HCT116 (cell line): ENCODE results near the gene RASL11B. TPM values are rescaled to one million over a fixed set of nuclear protein-coding genes. Genes with fewer than 3 reads are reported as not detected.

Experiments used
- ATAC-seq: fragments of 200-7000 bp; cut with Tn5 transposase; 2 replicates; pipeline ENCODE4 v1.9.1; 2020; ENCODE audit warnings: mild to moderate bottlenecking, moderate library complexity
- BruUV-seq: library from RNA; stranded (reverse); fragments of 400-500 nt; replicated peaks from 2 replicates; lab custom pipeline; 2021; lab: Mats Ljungman, UMichigan
- CTCF ChIA-PET: fragments of 300-600 bp; sonication (Branson Sonifier 250); formaldehyde crosslinking; loops from one replicate; lab custom pipeline; 2021; ENCODE audit warnings: antibody characterized with exemption; lab: Charles Lee
- POLR2A ChIA-PET: fragments of 300-600, 350-600 bp; sonication (Branson Sonifier 250); formaldehyde crosslinking; loops from one replicate; lab custom pipeline; 2021; ENCODE audit warnings: antibody characterized with exemption; lab: Charles Lee
- RAD21 ChIA-PET, 2 experiments: fragments of 300-600 bp; sonication (Branson Sonifier 250); formaldehyde crosslinking; loops; one replicate each; lab custom pipeline; 2023; ENCODE audit warnings: low total read pairs in 2 of 2; ENCODE audit not compliant: uncharacterized antibody in 2 of 2, unreplicated experiment in 2 of 2, low non-redundant PET in 1 of 2; lab: Charles Lee
- DNase-seq: peaks from one replicate; pipeline ENCODE4 v3.0.0-alpha.2; 2010; ENCODE audit warnings: low read depth, low spot score
- H2AFZ ChIP-seq: fragments of 200-600 bp; shearing (Covaris generic), sonication (generic); 2 replicates; pipeline ENCODE4 v1.6.1; 2017; ENCODE audit warnings: low read depth, mixed run types, mixed read lengths, antibody characterized with exemption, low read length; ENCODE audit not compliant: poor library complexity, severe bottlenecking
- H3K27ac ChIP-seq: 2 replicates; pipeline ENCODE4 v1.5.1; 2012; ENCODE audit warnings: low read depth, low read length
- H3K27me3 ChIP-seq: fragments of 200-600 bp; sonication (generic); 2 replicates; pipeline ENCODE4 v1.6.1; 2016; ENCODE audit warnings: mixed run types, low read length, mixed read lengths; ENCODE audit not compliant: insufficient read depth
- H3K36me3 ChIP-seq, 2 experiments: fragments of 200-500 bp in 1 of 2; fragments of 200-600 bp in 1 of 2; sonication (Bioruptor generic) in 1 of 2; sonication (generic) in 1 of 2; 2 replicates each; pipeline versions ENCODE4 v1.5.1 to v1.6.1; 2014 to 2016; ENCODE audit warnings: low read length in 2 of 2, inconsistent platforms in 1 of 2, mixed read lengths in 1 of 2, mixed run types in 1 of 2; ENCODE audit not compliant: insufficient read depth in 2 of 2, control insufficient read depth in 1 of 2
- H3K4me1 ChIP-seq, 2 experiments: fragments of 200-600 bp in 1 of 2; sonication (generic) in 1 of 2; 2 replicates each; pipeline versions ENCODE4 v1.5.1 to v1.6.1; 2012 to 2017; ENCODE audit warnings: low read length in 2 of 2, inconsistent platforms in 1 of 2, mild to moderate bottlenecking in 1 of 2, mixed read lengths in 1 of 2, mixed run types in 1 of 2, moderate library complexity in 1 of 2; ENCODE audit not compliant: insufficient read depth in 2 of 2, control insufficient read depth in 1 of 2
- H3K4me2 ChIP-seq: fragments of 200-600 bp; sonication (generic); 2 replicates; pipeline ENCODE4 v1.6.1; 2017; ENCODE audit warnings: mixed run types, low read length, mixed read lengths
- H3K4me3 ChIP-seq, 2 experiments: fragments of 200-600 bp in 1 of 2; sonication (generic) in 1 of 2; replicated peaks in 1 of 2; 2 replicates each; pipeline ENCODE4 v1.5.1; 2011 to 2016; ENCODE audit warnings: low read length in 2 of 2, control low read depth in 1 of 2, low read depth in 1 of 2, mild to moderate bottlenecking in 1 of 2, mixed read lengths in 1 of 2, mixed run types in 1 of 2
- H3K79me2 ChIP-seq: fragments of 200-600 bp; sonication (generic); 2 replicates; pipeline ENCODE4 v1.6.1; 2017; ENCODE audit warnings: mild to moderate bottlenecking, mixed run types, low read length, moderate library complexity, mixed read lengths; ENCODE audit not compliant: insufficient read depth
- H3K9ac ChIP-seq: fragments of 200-600 bp; sonication (generic); 2 replicates; pipeline ENCODE4 v1.6.1; 2016; ENCODE audit warnings: low read length, mixed read lengths
- H3K9me2 ChIP-seq: fragments of 200-600 bp; sonication (generic), shearing (Covaris generic); 2 replicates; pipeline ENCODE4 v1.6.1; 2017; ENCODE audit warnings: mixed run types, mild to moderate bottlenecking, moderate library complexity; ENCODE audit not compliant: insufficient read depth
- H3K9me3 ChIP-seq, 2 experiments: fragments of 200-500 bp in 1 of 2; fragments of 200-600 bp in 1 of 2; sonication (Bioruptor generic) in 1 of 2; sonication (generic) in 1 of 2; 2 replicates each; pipeline ENCODE4 v1.6.1; 2014 to 2017; ENCODE audit warnings: low read length in 2 of 2, mixed read lengths in 2 of 2, inconsistent platforms in 1 of 2, low read depth in 1 of 2, mild to moderate bottlenecking in 1 of 2, mixed run types in 1 of 2, moderate library complexity in 1 of 2; ENCODE audit not compliant: control insufficient read depth in 1 of 2, insufficient read depth in 1 of 2
- H4K20me1 ChIP-seq: fragments of 200-600 bp; sonication (generic), shearing (Covaris generic); 2 replicates; pipeline ENCODE4 v1.6.1; 2017; ENCODE audit warnings: mixed run types, mild to moderate bottlenecking, moderate library complexity; ENCODE audit not compliant: insufficient read depth
- CBX3 ChIP-seq: IDR thresholded peaks from 2 replicates; pipeline ENCODE4 v1.6.1; 2012; ENCODE audit warnings: low read depth
- EGR1 ChIP-seq: IDR thresholded peaks from 2 replicates; pipeline ENCODE4 v1.6.1; 2012; ENCODE audit warnings: low read depth
- EZH2 ChIP-seq: fragments of 200-600 bp; sonication (generic); IDR thresholded peaks from 2 replicates; pipeline ENCODE4 v1.6.1; 2017; ENCODE audit warnings: antibody characterized with exemption, mixed run types
- EZH2phosphoT487 ChIP-seq: fragments of 200-600 bp; IDR thresholded peaks from 2 replicates; pipeline ENCODE4 v1.6.1; 2018; ENCODE audit warnings: antibody characterized with exemption, borderline replicate concordance
- FOSL1 ChIP-seq: IDR thresholded peaks from 2 replicates; pipeline ENCODE4 v1.6.1; 2012; ENCODE audit warnings: low read depth
- JUND ChIP-seq: IDR thresholded peaks from 2 replicates; pipeline ENCODE4 v1.6.1; 2012
- POLR2A ChIP-seq: IDR thresholded peaks from 2 replicates; pipeline ENCODE4 v1.7.0; 2011; ENCODE audit warnings: borderline replicate concordance; ENCODE audit not compliant: insufficient read depth, insufficient read length; ENCODE audit errors: extremely low read depth
- TCF7L2 ChIP-seq: IDR thresholded peaks from 2 replicates; pipeline ENCODE4 v1.7.0; 2011; ENCODE audit warnings: borderline replicate concordance, inconsistent platforms; ENCODE audit not compliant: insufficient read depth, insufficient read length; ENCODE audit errors: extremely low read depth
- ZFX ChIP-seq: fragments of 450-650 bp; IDR thresholded peaks from 2 replicates; pipeline ENCODE4 v1.6.1; 2017
- ZNF274 ChIP-seq: fragments of 200-500 bp; sonication (Bioruptor generic); IDR thresholded peaks from 2 replicates; pipeline ENCODE4 v1.6.1; 2014; ENCODE audit warnings: mild to moderate bottlenecking, low read depth, low read length, inconsistent platforms
- intact Hi-C: fragments of 100-400 bp; cut with micrococcal nuclease; formaldehyde crosslinking; loops from 2 replicates; pipeline ENCODE4 v1.10.0; 2022
- total RNA-seq: library from RNA; stranded (reverse); gene quantifications from one replicate; pipeline ENCODE4 v1.2.1, GENCODE V29; 2021; ENCODE audit not compliant: unreplicated experiment
- TF ChIP-seq, protein P1 (sequence below): IDR thresholded peaks from 2 replicates; pipeline ENCODE4 v1.6.1; 2012; ENCODE audit warnings: low read depth
- TF ChIP-seq, protein P2 (sequence below): IDR thresholded peaks from 2 replicates; pipeline ENCODE4 v1.6.1; 2012
- TF ChIP-seq, protein P3 (sequence below): IDR thresholded peaks from 2 replicates; pipeline ENCODE4 v1.6.1; 2011; ENCODE audit warnings: mild to moderate bottlenecking, low read length, moderate library complexity; ENCODE audit not compliant: insufficient replicate concordance; ENCODE audit errors: extremely low read depth

The RASL11B gene
- total RNA-seq, 1 experiment from 2014 or later, result 0.34 TPM

DNA sequence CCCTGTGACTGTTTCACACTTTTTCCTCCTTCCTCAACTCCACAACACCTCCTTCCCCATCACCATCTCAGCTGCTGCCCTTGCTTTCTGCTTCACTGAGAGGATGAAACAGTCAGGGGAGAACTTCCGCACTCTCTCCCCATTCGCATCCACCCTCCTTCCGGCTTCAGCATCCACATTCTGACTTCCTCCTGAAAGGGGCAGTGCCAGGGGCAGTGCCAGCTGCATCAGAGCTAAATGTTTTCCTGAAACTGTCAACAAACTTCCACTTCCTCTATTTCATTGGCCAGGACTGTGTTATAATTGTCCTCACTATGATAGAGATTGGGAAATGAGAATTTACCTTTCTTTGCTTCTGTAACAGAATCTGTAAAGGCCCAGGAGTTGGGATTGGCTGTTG, 18.2 kb upstream of the RASL11B start:
- H4K20me1 ChIP-seq, result no peaks in the 10 kb centered on the region
- POLR2A ChIA-PET, result no interaction called here
- RAD21 ChIA-PET, result no interaction called here

More for the DNA sequence above, 18.2 kb upstream of the RASL11B start:
- no peaks in the 10 kb centered on the region for H3K36me3 ChIP-seq
- no TSS peak for BruUV-seq
- TF ChIP-seq, protein P1, sequence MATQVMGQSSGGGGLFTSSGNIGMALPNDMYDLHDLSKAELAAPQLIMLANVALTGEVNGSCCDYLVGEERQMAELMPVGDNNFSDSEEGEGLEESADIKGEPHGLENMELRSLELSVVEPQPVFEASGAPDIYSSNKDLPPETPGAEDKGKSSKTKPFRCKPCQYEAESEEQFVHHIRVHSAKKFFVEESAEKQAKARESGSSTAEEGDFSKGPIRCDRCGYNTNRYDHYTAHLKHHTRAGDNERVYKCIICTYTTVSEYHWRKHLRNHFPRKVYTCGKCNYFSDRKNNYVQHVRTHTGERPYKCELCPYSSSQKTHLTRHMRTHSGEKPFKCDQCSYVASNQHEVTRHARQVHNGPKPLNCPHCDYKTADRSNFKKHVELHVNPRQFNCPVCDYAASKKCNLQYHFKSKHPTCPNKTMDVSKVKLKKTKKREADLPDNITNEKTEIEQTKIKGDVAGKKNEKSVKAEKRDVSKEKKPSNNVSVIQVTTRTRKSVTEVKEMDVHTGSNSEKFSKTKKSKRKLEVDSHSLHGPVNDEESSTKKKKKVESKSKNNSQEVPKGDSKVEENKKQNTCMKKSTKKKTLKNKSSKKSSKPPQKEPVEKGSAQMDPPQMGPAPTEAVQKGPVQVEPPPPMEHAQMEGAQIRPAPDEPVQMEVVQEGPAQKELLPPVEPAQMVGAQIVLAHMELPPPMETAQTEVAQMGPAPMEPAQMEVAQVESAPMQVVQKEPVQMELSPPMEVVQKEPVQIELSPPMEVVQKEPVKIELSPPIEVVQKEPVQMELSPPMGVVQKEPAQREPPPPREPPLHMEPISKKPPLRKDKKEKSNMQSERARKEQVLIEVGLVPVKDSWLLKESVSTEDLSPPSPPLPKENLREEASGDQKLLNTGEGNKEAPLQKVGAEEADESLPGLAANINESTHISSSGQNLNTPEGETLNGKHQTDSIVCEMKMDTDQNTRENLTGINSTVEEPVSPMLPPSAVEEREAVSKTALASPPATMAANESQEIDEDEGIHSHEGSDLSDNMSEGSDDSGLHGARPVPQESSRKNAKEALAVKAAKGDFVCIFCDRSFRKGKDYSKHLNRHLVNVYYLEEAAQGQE, result no peak
- TF ChIP-seq EZH2 (no peak), FOSL1 (no peak), ZNF274 (no peak), EZH2phosphoT487 (no peak), POLR2A (no peak), CBX3 (no peak), JUND (no peak), TCF7L2 (no peak), EGR1 (no peak), ZFX (no peak)
- TF ChIP-seq, protein P2, sequence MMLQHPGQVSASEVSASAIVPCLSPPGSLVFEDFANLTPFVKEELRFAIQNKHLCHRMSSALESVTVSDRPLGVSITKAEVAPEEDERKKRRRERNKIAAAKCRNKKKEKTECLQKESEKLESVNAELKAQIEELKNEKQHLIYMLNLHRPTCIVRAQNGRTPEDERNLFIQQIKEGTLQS, result no peak
- TF ChIP-seq, protein P3, sequence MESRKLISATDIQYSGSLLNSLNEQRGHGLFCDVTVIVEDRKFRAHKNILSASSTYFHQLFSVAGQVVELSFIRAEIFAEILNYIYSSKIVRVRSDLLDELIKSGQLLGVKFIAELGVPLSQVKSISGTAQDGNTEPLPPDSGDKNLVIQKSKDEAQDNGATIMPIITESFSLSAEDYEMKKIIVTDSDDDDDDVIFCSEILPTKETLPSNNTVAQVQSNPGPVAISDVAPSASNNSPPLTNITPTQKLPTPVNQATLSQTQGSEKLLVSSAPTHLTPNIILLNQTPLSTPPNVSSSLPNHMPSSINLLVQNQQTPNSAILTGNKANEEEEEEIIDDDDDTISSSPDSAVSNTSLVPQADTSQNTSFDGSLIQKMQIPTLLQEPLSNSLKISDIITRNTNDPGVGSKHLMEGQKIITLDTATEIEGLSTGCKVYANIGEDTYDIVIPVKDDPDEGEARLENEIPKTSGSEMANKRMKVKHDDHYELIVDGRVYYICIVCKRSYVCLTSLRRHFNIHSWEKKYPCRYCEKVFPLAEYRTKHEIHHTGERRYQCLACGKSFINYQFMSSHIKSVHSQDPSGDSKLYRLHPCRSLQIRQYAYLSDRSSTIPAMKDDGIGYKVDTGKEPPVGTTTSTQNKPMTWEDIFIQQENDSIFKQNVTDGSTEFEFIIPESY, result no peak
- H2AFZ ChIP-seq, result no peak overlapping the region
- H3K27me3 ChIP-seq, result no peaks in the 10 kb centered on the region
- CTCF ChIA-PET, result no interaction called here
- H3K4me1 ChIP-seq, result no peaks in the 10 kb centered on the region
- no peak overlapping the region for H3K4me2 ChIP-seq
- H3K9ac ChIP-seq, result no peak overlapping the region
- DNase-seq (no peak), ATAC-seq (no peak)
- H3K9me2 ChIP-seq, result no peaks in the 10 kb centered on the region
- no peak overlapping the region for H3K4me3 ChIP-seq
- H3K9me3 ChIP-seq, result no peaks in the 10 kb centered on the region
- H3K27ac ChIP-seq, result no peak overlapping the region
- intact Hi-C loops, result no loop called here
- H3K79me2 ChIP-seq, result no peaks in the 10 kb centered on the region
